A172 (cell line): Measurements from ENCODE around the gene RNF212B. TPM values are rescaled to one million over a fixed set of nuclear protein-coding genes. Genes with fewer than 3 reads are reported as not detected.

ENCODE experiments used
- DNase-seq: peaks from one replicate; pipeline ENCODE4 v3.0.0-alpha.2; 2015; ENCODE audit warnings: low spot score
- total RNA-seq: library from RNA; depleted of rRNA; stranded (reverse); fragments of >200 nt; shearing (Covaris generic); gene quantifications from 2 replicates; pipeline ENCODE4 v1.2.3, GENCODE V29; 2014; rRNA removed

Gene RNF212B
- total RNA-seq, 1 experiment from 2014 or later, result not detected

DNA sequence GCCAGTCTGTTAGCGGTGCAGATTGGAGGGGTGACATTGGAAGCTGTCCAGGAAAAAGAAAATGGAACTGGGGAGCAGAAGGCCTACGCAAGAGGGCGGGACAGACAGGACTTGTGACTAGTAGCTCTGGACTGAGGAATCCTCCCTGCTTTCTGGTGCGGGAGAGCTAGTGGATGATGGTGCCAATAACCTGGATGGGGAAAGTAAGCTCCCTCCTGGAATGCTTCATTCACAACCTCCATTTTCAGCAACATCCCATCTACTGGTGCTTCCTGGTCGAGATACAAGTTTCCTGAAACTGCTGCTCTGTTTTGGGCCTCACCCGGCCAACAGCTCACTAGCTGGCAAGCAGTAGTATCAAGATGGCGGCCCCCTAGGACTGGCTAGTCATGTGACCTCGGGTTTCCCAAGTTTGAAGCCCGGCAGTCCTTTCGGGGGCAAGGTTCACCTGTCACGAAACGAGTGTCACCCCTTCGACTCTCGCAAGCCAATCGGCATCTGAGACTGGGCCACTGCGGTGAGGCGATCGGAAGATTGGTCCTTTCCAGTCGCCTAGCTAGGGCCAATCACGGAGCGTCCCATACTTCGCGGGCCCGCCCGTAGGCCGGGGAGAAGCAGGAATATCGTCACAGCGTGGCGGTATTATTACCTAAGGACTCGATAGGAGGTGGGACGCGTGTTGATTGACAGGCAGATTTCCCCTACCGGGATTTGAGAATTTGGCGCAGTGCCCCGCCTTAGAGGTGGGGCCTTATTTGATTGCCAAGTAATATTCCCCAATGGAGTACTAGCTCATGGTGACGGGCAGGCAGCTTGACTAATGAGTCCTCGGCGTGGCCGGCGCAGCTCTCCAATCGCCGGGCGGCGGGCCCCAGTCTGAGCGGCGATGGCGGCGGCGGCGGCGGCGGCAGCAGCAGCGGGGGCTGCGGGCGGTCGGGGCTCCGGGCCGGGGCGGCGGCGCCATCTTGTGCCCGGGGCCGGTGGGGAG lies 83.1 kb downstream of the RNF212B start, which contains the start of gene PABPN1:
Gene PABPN1, plus strand, starts transcription at position 874 of the 988 bp plus-strand sequence. Its CDS starts 13 bp downstream, at position 887.
- DNase-seq, result peak; percentile 97

GRCh38 chr14:23321572-23322547 lies 84.1 kb downstream of the RNF212B start:
- DNase-seq, result peak; percentile 6

Other genes starting within 250 kb of the RNF212B start
- 6.9 and 8.1 TPM in 2 replicates for gene C14orf93, start 227.8 kb upstream of the RNF212B start, total RNA-seq
- gene PSMB5, start 203.0 kb upstream of the RNF212B start, total RNA-seq, result 219 and 225 TPM in 2 replicates
- not detected in 2 replicates for gene PSMB11, start 195.7 kb upstream of the RNF212B start, total RNA-seq
- gene CDH24, start 180.4 kb upstream of the RNF212B start, total RNA-seq, result 2.8 and 4.0 TPM in 2 replicates
- gene ACIN1, start 142.8 kb upstream of the RNF212B start, total RNA-seq, result 53.6 and 58.8 TPM in 2 replicates
- 23.0 and 34.5 TPM in 2 replicates for gene C14orf119, start 142.4 kb upstream of the RNF212B start, total RNA-seq
- not detected in 2 replicates for gene CIROP, start 132.9 kb upstream of the RNF212B start, total RNA-seq
- 0.96 TPM in 1 of 2 replicates, not detected in the other for gene CEBPE, start 118.7 kb upstream of the RNF212B start, total RNA-seq
- 1.5 and 2.5 TPM in 2 replicates for gene SLC7A8, start 54.3 kb upstream of the RNF212B start, total RNA-seq
- 4.5 and 4.7 TPM in 2 replicates for gene HOMEZ, start 48.2 kb downstream of the RNF212B start, total RNA-seq
- gene PPP1R3E, start 64.9 kb downstream of the RNF212B start, total RNA-seq, result 1.4 and 1.9 TPM in 2 replicates
- gene BCL2L2, start 68.9 kb downstream of the RNF212B start, total RNA-seq, result 5.8 and 7.6 TPM in 2 replicates
- 66.5 and 85.1 TPM in 2 replicates for gene PABPN1, start 83.5 kb downstream of the RNF212B start, total RNA-seq
- gene SLC22A17, start 115.0 kb downstream of the RNF212B start, total RNA-seq, result 10.3 and 11.6 TPM in 2 replicates
- not detected in 2 replicates for gene EFS, start 127.2 kb downstream of the RNF212B start, total RNA-seq
- not detected in 2 replicates for gene IL25, start 134.9 kb downstream of the RNF212B start, total RNA-seq
- not detected in 2 replicates for gene CMTM5, start 139.1 kb downstream of the RNF212B start, total RNA-seq
- gene MYH6, start 170.3 kb downstream of the RNF212B start, total RNA-seq, result not detected in 2 replicates
- gene MYH7, start 197.7 kb downstream of the RNF212B start, total RNA-seq, result not detected in 2 replicates
- 42.2 and 52.6 TPM in 2 replicates for gene NGDN, start 231.8 kb downstream of the RNF212B start, total RNA-seq